ENCODE measurements around the gene ZNF317.

DNA sequence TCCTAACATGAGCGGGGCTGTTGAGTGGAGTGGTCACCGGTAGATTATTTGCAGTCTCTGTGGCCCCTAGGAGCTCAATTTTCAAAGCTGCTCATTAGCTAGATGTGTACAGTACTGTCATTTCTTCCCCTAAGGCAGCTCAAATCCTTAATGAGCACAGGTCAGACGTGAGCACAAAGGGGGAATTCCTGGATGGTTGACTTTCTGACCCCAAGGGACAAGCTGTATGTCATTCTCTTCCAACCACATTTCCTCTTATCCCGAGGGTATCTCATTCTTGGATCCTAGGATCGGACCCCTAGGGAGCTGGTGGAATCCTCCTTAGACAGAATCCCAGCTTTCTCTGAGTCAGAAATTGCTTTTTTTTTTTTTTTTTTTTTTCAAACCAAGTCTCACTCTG lies 7.8 kb upstream of the ZNF317 start:
- TF ChIP-seq, protein P1, sequence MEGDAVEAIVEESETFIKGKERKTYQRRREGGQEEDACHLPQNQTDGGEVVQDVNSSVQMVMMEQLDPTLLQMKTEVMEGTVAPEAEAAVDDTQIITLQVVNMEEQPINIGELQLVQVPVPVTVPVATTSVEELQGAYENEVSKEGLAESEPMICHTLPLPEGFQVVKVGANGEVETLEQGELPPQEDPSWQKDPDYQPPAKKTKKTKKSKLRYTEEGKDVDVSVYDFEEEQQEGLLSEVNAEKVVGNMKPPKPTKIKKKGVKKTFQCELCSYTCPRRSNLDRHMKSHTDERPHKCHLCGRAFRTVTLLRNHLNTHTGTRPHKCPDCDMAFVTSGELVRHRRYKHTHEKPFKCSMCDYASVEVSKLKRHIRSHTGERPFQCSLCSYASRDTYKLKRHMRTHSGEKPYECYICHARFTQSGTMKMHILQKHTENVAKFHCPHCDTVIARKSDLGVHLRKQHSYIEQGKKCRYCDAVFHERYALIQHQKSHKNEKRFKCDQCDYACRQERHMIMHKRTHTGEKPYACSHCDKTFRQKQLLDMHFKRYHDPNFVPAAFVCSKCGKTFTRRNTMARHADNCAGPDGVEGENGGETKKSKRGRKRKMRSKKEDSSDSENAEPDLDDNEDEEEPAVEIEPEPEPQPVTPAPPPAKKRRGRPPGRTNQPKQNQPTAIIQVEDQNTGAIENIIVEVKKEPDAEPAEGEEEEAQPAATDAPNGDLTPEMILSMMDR (IDR thresholded peaks at IDR 0.05) = no peak
- no peak for TF ChIP-seq POLR2A (IDR thresholded peaks at IDR 0.05)
